ENCODE results near the gene TBC1D22A.

Gene TBC1D22A

GRCh38 chr22:47123006-47123826, 360.8 kb downstream of the TBC1D22A start:
- in situ Hi-C loops (cut with HindIII; ENCODE audit: low sequenced_read_pairs): no loop called here

- in situ Hi-C loops (cut with HindIII; ENCODE audit: low sequenced_read_pairs): no loop called here
Observed at GRCh38 chr22:47123827-47124442, 361.5 kb downstream of the TBC1D22A start.

- in situ Hi-C loops (cut with HindIII; ENCODE audit: low sequenced_read_pairs): no loop called here
Observed at GRCh38 chr22:47124451-47124881, 362.0 kb downstream of the TBC1D22A start.

GRCh38 chr22:47124961-47125360, 362.5 kb downstream of the TBC1D22A start:
- in situ Hi-C loops (cut with HindIII; ENCODE audit: low sequenced_read_pairs): no loop called here

GRCh38 chr22:47125603-47126002, 363.2 kb downstream of the TBC1D22A start:
- in situ Hi-C loops (cut with HindIII; ENCODE audit: low sequenced_read_pairs): no loop called here

GRCh38 chr22:47126344-47126811, 363.9 kb downstream of the TBC1D22A start:
- in situ Hi-C loops (cut with HindIII; ENCODE audit: low sequenced_read_pairs): no loop called here

- in situ Hi-C loops (cut with HindIII; ENCODE audit: low sequenced_read_pairs): no loop called here
Observed at GRCh38 chr22:47127441-47127871, 365.0 kb downstream of the TBC1D22A start.

- in situ Hi-C loops (cut with HindIII; ENCODE audit: low sequenced_read_pairs): no loop called here
Observed at GRCh38 chr22:47128216-47128615, 365.8 kb downstream of the TBC1D22A start.

- in situ Hi-C loops (cut with HindIII; ENCODE audit: low sequenced_read_pairs): no loop called here
Observed at GRCh38 chr22:47128622-47129215, 366.3 kb downstream of the TBC1D22A start.

- in situ Hi-C loops (cut with HindIII; ENCODE audit: low sequenced_read_pairs): no loop called here
Observed at GRCh38 chr22:47129902-47130635, 367.6 kb downstream of the TBC1D22A start.

- in situ Hi-C loops (cut with HindIII; ENCODE audit: low sequenced_read_pairs): no loop called here
Observed at GRCh38 chr22:47130883-47131631, 368.6 kb downstream of the TBC1D22A start.

- in situ Hi-C loops (cut with HindIII; ENCODE audit: low sequenced_read_pairs): no loop called here
Observed at GRCh38 chr22:47131632-47132427, 369.4 kb downstream of the TBC1D22A start.

- in situ Hi-C loops (cut with HindIII; ENCODE audit: low sequenced_read_pairs): no loop called here
Observed at GRCh38 chr22:47132428-47132825, 370.0 kb downstream of the TBC1D22A start.

GRCh38 chr22:47133061-47133969, 370.9 kb downstream of the TBC1D22A start:
- in situ Hi-C loops (cut with HindIII; ENCODE audit: low sequenced_read_pairs): no loop called here

GRCh38 chr22:47134222-47134621, 371.8 kb downstream of the TBC1D22A start:
- in situ Hi-C loops (cut with HindIII; ENCODE audit: low sequenced_read_pairs): no loop called here

GRCh38 chr22:47135338-47135737, 372.9 kb downstream of the TBC1D22A start:
- in situ Hi-C loops (cut with HindIII; ENCODE audit: low sequenced_read_pairs): no loop called here

GRCh38 chr22:47136050-47136449, 373.6 kb downstream of the TBC1D22A start:
- in situ Hi-C loops (cut with HindIII; ENCODE audit: low sequenced_read_pairs): no loop called here

- in situ Hi-C loops (cut with HindIII; ENCODE audit: low sequenced_read_pairs): no loop called here
Observed at GRCh38 chr22:47136671-47137070, 374.2 kb downstream of the TBC1D22A start.
